Astrocyte (in vitro differentiated cells and primary cell): ENCODE data around the gene PDIA5.

Experiments used
- CTCF ChIP-seq: IDR thresholded peaks from 2 replicates; pipeline ENCODE4 v1.5.1; 2011; ENCODE audit warnings: low read depth, mild to moderate bottlenecking, inconsistent platforms, low read length, moderate library complexity; ENCODE audit not compliant: insufficient read depth
- EZH2 ChIP-seq: IDR thresholded peaks from 2 replicates; pipeline ENCODE4 v1.6.1; 2012; ENCODE audit warnings: mild to moderate bottlenecking, low read length, inconsistent platforms; ENCODE audit not compliant: insufficient read depth

GRCh38 chr3:123167686-123168085 lies 100.9 kb downstream of the PDIA5 start:
- TF ChIP-seq CTCF: no peak
- no peak for TF ChIP-seq EZH2
